Testis (tissue), 2 donors: ENCODE measurements around the gene IL1B.

Experiments used
- CTCF ChIP-seq, 3 experiments: fragments of 450-650 bp in 2 of 3; fragments of 200-600 bp in 1 of 3; sonication (generic) in 1 of 3; IDR thresholded peaks; one replicate each; pipeline ENCODE4 v1.5.1; 2016 to 2019; ENCODE audit warnings: antibody characterized with exemption in 3 of 3, mild to moderate bottlenecking in 2 of 3, moderate library complexity in 1 of 3
- POLR2A ChIP-seq: fragments of 450-650 bp; IDR thresholded peaks from one replicate; pipeline ENCODE4 v1.6.1; 2017; ENCODE audit warnings: antibody characterized with exemption, mild to moderate bottlenecking, moderate library complexity

GRCh38 chr2:112832841-112833638 is 3.5 kb downstream of the IL1B start:
- TF ChIP-seq CTCF (IDR thresholded peaks at IDR 0.05) (no peak), POLR2A (no peak)
